GM12873 (cell line): ENCODE results near the gene MT1H.

Experiments used
- CTCF ChIP-seq: IDR thresholded peaks from 2 replicates; pipeline ENCODE4 v1.5.1; 2012; ENCODE audit warnings: low read depth, mild to moderate bottlenecking, moderate library complexity, low read length, control low read depth; ENCODE audit not compliant: insufficient read depth; ENCODE audit errors: missing control alignments

MT1H gene

GRCh38 chr16:56640076-56640475 is 29.5 kb upstream of the MT1H start:
- TF ChIP-seq CTCF = no peak

- TF ChIP-seq CTCF = no peak
Measured at GRCh38 chr16:56641166-56641565, 28.4 kb upstream of the MT1H start.

- peak; percentile 15 for TF ChIP-seq CTCF
Measured at GRCh38 chr16:56643080-56643778, 26.4 kb upstream of the MT1H start.

- no peak for TF ChIP-seq CTCF
Measured at GRCh38 chr16:56643833-56644232, 25.8 kb upstream of the MT1H start.

GRCh38 chr16:56645311-56645710 is 24.3 kb upstream of the MT1H start:
- no peak for TF ChIP-seq CTCF

- no peak for TF ChIP-seq CTCF
Measured at GRCh38 chr16:56645838-56646237, 23.8 kb upstream of the MT1H start.

- TF ChIP-seq CTCF = no peak
Measured at GRCh38 chr16:56647641-56648431, 21.8 kb upstream of the MT1H start.
